Raji (cell line): Measurements from ENCODE around the gene MISP3.

Experiments used
- POLR2A ChIP-seq: IDR thresholded peaks from 2 replicates; pipeline ENCODE4 v1.6.1; 2011; ENCODE audit warnings: low read depth, low read length, control low read depth; ENCODE audit not compliant: insufficient read depth

MISP3 gene

GRCh38 chr19:14070268-14071050 is 2.1 kb upstream of the MISP3 start:
- TF ChIP-seq POLR2A: no peak

GRCh38 chr19:14073261-14073924 is 807 bp downstream of the MISP3 start:
- TF ChIP-seq POLR2A: peak; percentile 57

- TF ChIP-seq POLR2A: no peak
Observed at GRCh38 chr19:14073925-14074838, 1.6 kb downstream of the MISP3 start.

- TF ChIP-seq POLR2A: no peak
Observed at GRCh38 chr19:14078411-14078810, 5.8 kb downstream of the MISP3 start.

- TF ChIP-seq POLR2A: peak; percentile 54; the same call in 1 of the 2 replicates
Observed at GRCh38 chr19:14080887-14081796, 8.6 kb downstream of the MISP3 start.

GRCh38 chr19:14081797-14082674 is 9.4 kb downstream of the MISP3 start:
- no peak for TF ChIP-seq POLR2A

- TF ChIP-seq POLR2A: no peak
Observed at GRCh38 chr19:14082675-14082960, 10.0 kb downstream of the MISP3 start.

- TF ChIP-seq POLR2A: no peak
Observed at GRCh38 chr19:14085309-14085995, 12.9 kb downstream of the MISP3 start, which contains the start of gene C19orf67. C19orf67 (minus strand) TSS chr19:14085783; CDS start chr19:14085627, 156 bp downstream.

GRCh38 chr19:14086098-14086497 is 13.5 kb downstream of the MISP3 start:
- TF ChIP-seq POLR2A: no peak

- TF ChIP-seq POLR2A: no peak; the same call in 1 of the 2 replicates
Observed at GRCh38 chr19:14088634-14089411, 16.2 kb downstream of the MISP3 start.

- no peak for TF ChIP-seq POLR2A
Observed at GRCh38 chr19:14089412-14089661, 16.8 kb downstream of the MISP3 start.

GRCh38 chr19:14089662-14090508 is 17.3 kb downstream of the MISP3 start:
- TF ChIP-seq POLR2A: no peak

GRCh38 chr19:14090509-14091080 is 18.0 kb downstream of the MISP3 start, which contains the start of gene SAMD1:
SAMD1 (minus strand) TSS chr19:14090751.
- TF ChIP-seq POLR2A: no peak
